ENCODE data around the gene PLA2G6.

The PLA2G6 gene

DNA sequence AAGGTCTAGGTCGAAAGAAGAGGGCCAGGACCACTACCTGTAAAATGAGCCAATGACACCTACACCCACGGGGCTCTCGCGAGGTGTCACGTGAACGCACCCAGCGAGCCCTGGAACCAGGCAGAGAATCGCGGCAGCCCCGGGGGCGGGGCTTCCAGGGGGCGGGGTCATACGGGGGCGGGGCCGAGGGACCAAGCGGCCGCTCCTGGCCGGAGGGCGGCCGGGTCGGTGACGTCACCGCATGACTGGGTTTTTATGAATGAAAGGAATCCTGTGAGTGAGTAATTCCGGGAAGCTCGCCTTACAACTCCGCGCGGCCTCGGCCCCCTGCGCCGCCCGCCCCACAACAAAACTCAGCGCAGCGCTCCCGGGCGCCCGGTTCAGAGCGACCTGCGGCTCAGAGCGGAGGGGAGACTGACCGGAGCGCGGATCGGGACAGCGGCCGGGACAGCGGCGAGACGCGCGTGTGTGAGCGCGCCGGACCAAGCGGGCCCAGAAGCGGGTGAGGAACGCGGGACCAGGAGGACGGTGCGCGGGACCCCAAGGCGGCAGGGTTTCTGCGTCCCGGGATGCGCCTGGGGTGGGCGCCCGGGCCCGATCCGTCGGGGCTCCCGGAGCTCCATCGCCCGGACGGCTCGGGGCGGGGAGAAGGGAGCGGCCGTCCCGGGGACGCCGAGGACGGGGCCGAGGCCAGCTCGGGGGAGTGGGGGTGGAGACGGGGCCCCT is 20.2 kb upstream of the PLA2G6 start, which contains the start of gene MAFF (continued):
- TF ChIP-seq, protein P1, sequence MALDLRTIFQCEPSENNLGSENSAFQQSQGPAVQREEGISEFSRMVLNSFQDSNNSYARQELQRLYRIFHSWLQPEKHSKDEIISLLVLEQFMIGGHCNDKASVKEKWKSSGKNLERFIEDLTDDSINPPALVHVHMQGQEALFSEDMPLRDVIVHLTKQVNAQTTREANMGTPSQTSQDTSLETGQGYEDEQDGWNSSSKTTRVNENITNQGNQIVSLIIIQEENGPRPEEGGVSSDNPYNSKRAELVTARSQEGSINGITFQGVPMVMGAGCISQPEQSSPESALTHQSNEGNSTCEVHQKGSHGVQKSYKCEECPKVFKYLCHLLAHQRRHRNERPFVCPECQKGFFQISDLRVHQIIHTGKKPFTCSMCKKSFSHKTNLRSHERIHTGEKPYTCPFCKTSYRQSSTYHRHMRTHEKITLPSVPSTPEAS (tag by site-specific recombination; IDR thresholded peaks at IDR 0.05): no peak
- TF ChIP-seq ZNF184 (tag by site-specific recombination; IDR thresholded peaks at IDR 0.05): no peak; the same call in 1 of the 2 replicates
- no peak for TF ChIP-seq ZNF174 (tag by site-specific recombination; IDR thresholded peaks at IDR 0.05)
- TF ChIP-seq ZNF10 (tag by site-specific recombination; IDR thresholded peaks at IDR 0.05): no peak
- no peak for TF ChIP-seq SALL2 (tag by site-specific recombination; IDR thresholded peaks at IDR 0.05; ENCODE audit: borderline replicate concordance)
- TF ChIP-seq, protein P2, sequence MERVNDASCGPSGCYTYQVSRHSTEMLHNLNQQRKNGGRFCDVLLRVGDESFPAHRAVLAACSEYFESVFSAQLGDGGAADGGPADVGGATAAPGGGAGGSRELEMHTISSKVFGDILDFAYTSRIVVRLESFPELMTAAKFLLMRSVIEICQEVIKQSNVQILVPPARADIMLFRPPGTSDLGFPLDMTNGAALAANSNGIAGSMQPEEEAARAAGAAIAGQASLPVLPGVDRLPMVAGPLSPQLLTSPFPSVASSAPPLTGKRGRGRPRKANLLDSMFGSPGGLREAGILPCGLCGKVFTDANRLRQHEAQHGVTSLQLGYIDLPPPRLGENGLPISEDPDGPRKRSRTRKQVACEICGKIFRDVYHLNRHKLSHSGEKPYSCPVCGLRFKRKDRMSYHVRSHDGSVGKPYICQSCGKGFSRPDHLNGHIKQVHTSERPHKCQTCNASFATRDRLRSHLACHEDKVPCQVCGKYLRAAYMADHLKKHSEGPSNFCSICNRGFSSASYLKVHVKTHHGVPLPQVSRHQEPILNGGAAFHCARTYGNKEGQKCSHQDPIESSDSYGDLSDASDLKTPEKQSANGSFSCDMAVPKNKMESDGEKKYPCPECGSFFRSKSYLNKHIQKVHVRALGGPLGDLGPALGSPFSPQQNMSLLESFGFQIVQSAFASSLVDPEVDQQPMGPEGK (tag by site-specific recombination; IDR thresholded peaks at IDR 0.05): peak; percentile 75
- no peak for TF ChIP-seq ZNF792 (tag by site-specific recombination; IDR thresholded peaks at IDR 0.05)
- no peak for TF ChIP-seq ZNF302 (tag by site-specific recombination; IDR thresholded peaks at IDR 0.05; ENCODE audit: low read depth)
- TF ChIP-seq, protein P3, sequence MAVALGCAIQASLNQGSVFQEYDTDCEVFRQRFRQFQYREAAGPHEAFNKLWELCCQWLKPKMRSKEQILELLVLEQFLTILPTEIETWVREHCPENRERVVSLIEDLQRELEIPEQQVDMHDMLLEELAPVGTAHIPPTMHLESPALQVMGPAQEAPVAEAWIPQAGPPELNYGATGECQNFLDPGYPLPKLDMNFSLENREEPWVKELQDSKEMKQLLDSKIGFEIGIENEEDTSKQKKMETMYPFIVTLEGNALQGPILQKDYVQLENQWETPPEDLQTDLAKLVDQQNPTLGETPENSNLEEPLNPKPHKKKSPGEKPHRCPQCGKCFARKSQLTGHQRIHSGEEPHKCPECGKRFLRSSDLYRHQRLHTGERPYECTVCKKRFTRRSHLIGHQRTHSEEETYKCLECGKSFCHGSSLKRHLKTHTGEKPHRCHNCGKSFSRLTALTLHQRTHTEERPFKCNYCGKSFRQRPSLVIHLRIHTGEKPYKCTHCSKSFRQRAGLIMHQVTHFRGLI (tag by site-specific recombination; IDR thresholded peaks at IDR 0.05): no peak
- no peak for TF ChIP-seq ZNF169 (tag by site-specific recombination; IDR thresholded peaks at IDR 0.05)
- TF ChIP-seq ZNF664 (tag by site-specific recombination; IDR thresholded peaks at IDR 0.05): no peak
- no peak for TF ChIP-seq ZNF211 (tag by site-specific recombination; IDR thresholded peaks at IDR 0.05; ENCODE audit: low read depth)
- no peak for TF ChIP-seq TRIM28 (IDR thresholded peaks at IDR 0.05; ENCODE audit: borderline replicate concordance, low read length)
- TF ChIP-seq YY2 (tag by site-specific recombination; IDR thresholded peaks at IDR 0.05): no peak
- TF ChIP-seq ZNF707 (tag by site-specific recombination; IDR thresholded peaks at IDR 0.05): no peak
- TF ChIP-seq, protein P4, sequence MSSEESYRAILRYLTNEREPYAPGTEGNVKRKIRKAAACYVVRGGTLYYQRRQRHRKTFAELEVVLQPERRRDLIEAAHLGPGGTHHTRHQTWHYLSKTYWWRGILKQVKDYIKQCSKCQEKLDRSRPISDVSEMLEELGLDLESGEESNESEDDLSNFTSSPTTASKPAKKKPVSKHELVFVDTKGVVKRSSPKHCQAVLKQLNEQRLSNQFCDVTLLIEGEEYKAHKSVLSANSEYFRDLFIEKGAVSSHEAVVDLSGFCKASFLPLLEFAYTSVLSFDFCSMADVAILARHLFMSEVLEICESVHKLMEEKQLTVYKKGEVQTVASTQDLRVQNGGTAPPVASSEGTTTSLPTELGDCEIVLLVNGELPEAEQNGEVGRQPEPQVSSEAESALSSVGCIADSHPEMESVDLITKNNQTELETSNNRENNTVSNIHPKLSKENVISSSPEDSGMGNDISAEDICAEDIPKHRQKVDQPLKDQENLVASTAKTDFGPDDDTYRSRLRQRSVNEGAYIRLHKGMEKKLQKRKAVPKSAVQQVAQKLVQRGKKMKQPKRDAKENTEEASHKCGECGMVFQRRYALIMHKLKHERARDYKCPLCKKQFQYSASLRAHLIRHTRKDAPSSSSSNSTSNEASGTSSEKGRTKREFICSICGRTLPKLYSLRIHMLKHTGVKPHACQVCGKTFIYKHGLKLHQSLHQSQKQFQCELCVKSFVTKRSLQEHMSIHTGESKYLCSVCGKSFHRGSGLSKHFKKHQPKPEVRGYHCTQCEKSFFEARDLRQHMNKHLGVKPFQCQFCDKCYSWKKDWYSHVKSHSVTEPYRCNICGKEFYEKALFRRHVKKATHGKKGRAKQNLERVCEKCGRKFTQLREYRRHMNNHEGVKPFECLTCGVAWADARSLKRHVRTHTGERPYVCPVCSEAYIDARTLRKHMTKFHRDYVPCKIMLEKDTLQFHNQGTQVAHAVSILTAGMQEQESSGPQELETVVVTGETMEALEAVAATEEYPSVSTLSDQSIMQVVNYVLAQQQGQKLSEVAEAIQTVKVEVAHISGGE (tag by site-specific recombination; conservative IDR thresholded peaks at IDR 0.05; ENCODE audit: low read depth): no peak
- no peak for TF ChIP-seq ZNF155 (tag by site-specific recombination; IDR thresholded peaks at IDR 0.05)
- TF ChIP-seq, protein P5, sequence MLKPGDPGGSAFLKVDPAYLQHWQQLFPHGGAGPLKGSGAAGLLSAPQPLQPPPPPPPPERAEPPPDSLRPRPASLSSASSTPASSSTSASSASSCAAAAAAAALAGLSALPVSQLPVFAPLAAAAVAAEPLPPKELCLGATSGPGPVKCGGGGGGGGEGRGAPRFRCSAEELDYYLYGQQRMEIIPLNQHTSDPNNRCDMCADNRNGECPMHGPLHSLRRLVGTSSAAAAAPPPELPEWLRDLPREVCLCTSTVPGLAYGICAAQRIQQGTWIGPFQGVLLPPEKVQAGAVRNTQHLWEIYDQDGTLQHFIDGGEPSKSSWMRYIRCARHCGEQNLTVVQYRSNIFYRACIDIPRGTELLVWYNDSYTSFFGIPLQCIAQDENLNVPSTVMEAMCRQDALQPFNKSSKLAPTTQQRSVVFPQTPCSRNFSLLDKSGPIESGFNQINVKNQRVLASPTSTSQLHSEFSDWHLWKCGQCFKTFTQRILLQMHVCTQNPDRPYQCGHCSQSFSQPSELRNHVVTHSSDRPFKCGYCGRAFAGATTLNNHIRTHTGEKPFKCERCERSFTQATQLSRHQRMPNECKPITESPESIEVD (tag by site-specific recombination; IDR thresholded peaks at IDR 0.05): no peak
- no peak for TF ChIP-seq ZNF274 (IDR thresholded peaks at IDR 0.05; ENCODE audit: low read length)
- TF ChIP-seq ZNF274 (tag by site-specific recombination; IDR thresholded peaks at IDR 0.05; ENCODE audit: borderline replicate concordance): no peak
- TF ChIP-seq ZIC2 (tag by site-specific recombination; IDR thresholded peaks at IDR 0.05): peak; percentile 45
- TF ChIP-seq ZNF354C (tag by site-specific recombination; IDR thresholded peaks at IDR 0.05; ENCODE audit: borderline replicate concordance, low read depth): no peak
- TF ChIP-seq, protein P6, sequence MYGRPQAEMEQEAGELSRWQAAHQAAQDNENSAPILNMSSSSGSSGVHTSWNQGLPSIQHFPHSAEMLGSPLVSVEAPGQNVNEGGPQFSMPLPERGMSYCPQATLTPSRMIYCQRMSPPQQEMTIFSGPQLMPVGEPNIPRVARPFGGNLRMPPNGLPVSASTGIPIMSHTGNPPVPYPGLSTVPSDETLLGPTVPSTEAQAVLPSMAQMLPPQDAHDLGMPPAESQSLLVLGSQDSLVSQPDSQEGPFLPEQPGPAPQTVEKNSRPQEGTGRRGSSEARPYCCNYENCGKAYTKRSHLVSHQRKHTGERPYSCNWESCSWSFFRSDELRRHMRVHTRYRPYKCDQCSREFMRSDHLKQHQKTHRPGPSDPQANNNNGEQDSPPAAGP (tag by site-specific recombination; IDR thresholded peaks at IDR 0.05): peak; percentile 58
- TF ChIP-seq, protein P7, sequence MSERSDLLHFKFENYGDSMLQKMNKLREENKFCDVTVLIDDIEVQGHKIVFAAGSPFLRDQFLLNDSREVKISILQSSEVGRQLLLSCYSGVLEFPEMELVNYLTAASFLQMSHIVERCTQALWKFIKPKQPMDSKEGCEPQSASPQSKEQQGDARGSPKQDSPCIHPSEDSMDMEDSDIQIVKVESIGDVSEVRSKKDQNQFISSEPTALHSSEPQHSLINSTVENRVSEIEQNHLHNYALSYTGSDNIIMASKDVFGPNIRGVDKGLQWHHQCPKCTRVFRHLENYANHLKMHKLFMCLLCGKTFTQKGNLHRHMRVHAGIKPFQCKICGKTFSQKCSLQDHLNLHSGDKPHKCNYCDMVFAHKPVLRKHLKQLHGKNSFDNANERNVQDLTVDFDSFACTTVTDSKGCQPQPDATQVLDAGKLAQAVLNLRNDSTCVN (tag by site-specific recombination; optimal IDR thresholded peaks at IDR 0.05): peak; percentile 87
- TF ChIP-seq ZNF423 (tag by site-specific recombination; IDR thresholded peaks at IDR 0.05): no peak
- no peak for TF ChIP-seq ZBTB1 (tag by site-specific recombination; IDR thresholded peaks at IDR 0.05)
- no peak for TF ChIP-seq ZFP69B (tag by site-specific recombination; IDR thresholded peaks at IDR 0.05)
- no peak for TF ChIP-seq SCRT1 (tag by site-specific recombination; IDR thresholded peaks at IDR 0.05; ENCODE audit: borderline replicate concordance)
